ENCODE measurements around the gene NAALADL2.

DNA sequence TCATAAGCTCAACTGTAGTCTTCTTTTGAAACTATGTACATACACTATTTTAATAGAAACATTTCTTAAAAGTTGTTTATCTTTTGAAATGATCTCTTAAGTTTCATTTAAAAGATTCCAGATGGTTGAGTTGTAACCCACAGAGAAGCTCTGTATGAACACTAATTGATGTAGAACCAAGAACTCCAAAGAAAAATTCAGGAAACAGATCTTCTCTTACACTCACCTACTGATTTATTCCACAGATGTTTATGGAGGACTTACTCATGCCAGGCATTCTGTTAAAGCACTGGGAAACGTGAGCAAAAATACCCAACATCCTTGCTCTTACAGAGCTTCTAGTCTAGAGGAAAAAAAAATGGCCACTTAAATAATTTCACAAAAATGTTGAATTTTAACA, 551.1 kb downstream of the NAALADL2 start:
- TF ChIP-seq, protein P1, sequence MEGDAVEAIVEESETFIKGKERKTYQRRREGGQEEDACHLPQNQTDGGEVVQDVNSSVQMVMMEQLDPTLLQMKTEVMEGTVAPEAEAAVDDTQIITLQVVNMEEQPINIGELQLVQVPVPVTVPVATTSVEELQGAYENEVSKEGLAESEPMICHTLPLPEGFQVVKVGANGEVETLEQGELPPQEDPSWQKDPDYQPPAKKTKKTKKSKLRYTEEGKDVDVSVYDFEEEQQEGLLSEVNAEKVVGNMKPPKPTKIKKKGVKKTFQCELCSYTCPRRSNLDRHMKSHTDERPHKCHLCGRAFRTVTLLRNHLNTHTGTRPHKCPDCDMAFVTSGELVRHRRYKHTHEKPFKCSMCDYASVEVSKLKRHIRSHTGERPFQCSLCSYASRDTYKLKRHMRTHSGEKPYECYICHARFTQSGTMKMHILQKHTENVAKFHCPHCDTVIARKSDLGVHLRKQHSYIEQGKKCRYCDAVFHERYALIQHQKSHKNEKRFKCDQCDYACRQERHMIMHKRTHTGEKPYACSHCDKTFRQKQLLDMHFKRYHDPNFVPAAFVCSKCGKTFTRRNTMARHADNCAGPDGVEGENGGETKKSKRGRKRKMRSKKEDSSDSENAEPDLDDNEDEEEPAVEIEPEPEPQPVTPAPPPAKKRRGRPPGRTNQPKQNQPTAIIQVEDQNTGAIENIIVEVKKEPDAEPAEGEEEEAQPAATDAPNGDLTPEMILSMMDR (IDR thresholded peaks at IDR 0.05; ENCODE audit: low read depth, low read length), result no peak
- TF ChIP-seq EZH2phosphoT487 (IDR thresholded peaks at IDR 0.05; ENCODE audit: low read depth), result no peak

Data from OCI-LY3 (cell line).